GM23338 (cell line): ENCODE results near the gene STOX2. TPM values are rescaled to one million over a fixed set of nuclear protein-coding genes. Genes with fewer than 3 reads are reported as not detected.

Experiments
- ATAC-seq: fragments of 200-7000 bp; cut with Tn5 transposase; 3 replicates; pipeline ENCODE4 v1.9.1; 2020
- DNase-seq: peaks from one replicate; pipeline ENCODE4 v3.0.0-alpha.2; 2015; ENCODE audit warnings: low spot score
- H2AFZ ChIP-seq: fragments of 200-600 bp; sonication (generic); 2 replicates; pipeline ENCODE4 v1.8.0; 2016; ENCODE audit warnings: antibody characterized with exemption, mild to moderate bottlenecking, moderate library complexity
- H3F3A ChIP-seq: fragments of 200-600 bp; sonication (generic); replicated peaks from 2 replicates; pipeline ENCODE4 v1.8.0; 2017; ENCODE audit warnings: antibody characterized with exemption, mixed run types, low read depth
- H3K27ac ChIP-seq: fragments of 200-600 bp; sonication (generic); 2 replicates; pipeline ENCODE4 v1.6.1; 2016; ENCODE audit warnings: low read depth
- H3K27me3 ChIP-seq: fragments of 200-600 bp; sonication (generic); 2 replicates; pipeline ENCODE4 v1.8.0; 2016; ENCODE audit warnings: mild to moderate bottlenecking, mixed run types, moderate library complexity; ENCODE audit not compliant: insufficient read depth
- H3K36me3 ChIP-seq: fragments of 200-600 bp; sonication (generic); 2 replicates; pipeline ENCODE4 v1.8.0; 2016; ENCODE audit warnings: mild to moderate bottlenecking; ENCODE audit not compliant: insufficient read depth
- H3K4me1 ChIP-seq: fragments of 200-600 bp; sonication (generic); 2 replicates; pipeline ENCODE4 v1.8.0; 2016; ENCODE audit warnings: mild to moderate bottlenecking, moderate library complexity; ENCODE audit not compliant: insufficient read depth
- H3K4me2 ChIP-seq: fragments of 200-600 bp; sonication (generic); 2 replicates; pipeline ENCODE4 v1.7.1; 2017; ENCODE audit warnings: mixed run types
- H3K4me3 ChIP-seq: fragments of 200-600 bp; sonication (generic); 2 replicates; pipeline ENCODE4 v1.6.1; 2016; ENCODE audit warnings: mixed run types
- H3K79me2 ChIP-seq: fragments of 200-600 bp; sonication (generic); replicated peaks from 2 replicates; pipeline ENCODE4 v1.8.0; 2017; ENCODE audit warnings: mild to moderate bottlenecking; ENCODE audit not compliant: insufficient read depth
- H3K9me2 ChIP-seq: fragments of 200-600 bp; sonication (generic); 2 replicates; pipeline ENCODE4 v1.8.0; 2017; ENCODE audit not compliant: insufficient read depth
- H4K20me1 ChIP-seq: fragments of 200-600 bp; sonication (generic); replicated peaks from 2 replicates; pipeline ENCODE4 v1.8.0; 2017; ENCODE audit warnings: mild to moderate bottlenecking; ENCODE audit not compliant: insufficient read depth
- H3K27ac Mint-ChIP-seq: 2 replicates; pipeline ENCODE4 v1.8.0; 2020; ENCODE audit warnings: inconsistent platforms, mild to moderate bottlenecking, moderate library complexity, mixed read lengths
- H3K27me3 Mint-ChIP-seq: 3 replicates; pipeline ENCODE4 v1.8.0; 2022; ENCODE audit warnings: low read depth, mild to moderate bottlenecking, moderate library complexity, mixed read lengths, inconsistent platforms; ENCODE audit not compliant: insufficient read depth, poor library complexity
- H3K36me3 Mint-ChIP-seq: 3 replicates; pipeline ENCODE4 v1.8.0; 2021; ENCODE audit warnings: low read depth, mild to moderate bottlenecking, inconsistent platforms, moderate library complexity, mixed read lengths
- H3K4me1 Mint-ChIP-seq: 3 replicates; pipeline ENCODE4 v1.8.0; 2020; ENCODE audit warnings: mild to moderate bottlenecking, inconsistent platforms, mixed read lengths
- H3K4me3 Mint-ChIP-seq: 3 replicates; pipeline ENCODE4 v1.8.0; 2021; ENCODE audit warnings: moderate library complexity, mild to moderate bottlenecking, inconsistent platforms, mixed read lengths
- H3K9me3 Mint-ChIP-seq: 3 replicates; pipeline ENCODE4 v1.8.0; 2020; ENCODE audit warnings: moderate library complexity, mild to moderate bottlenecking, inconsistent platforms, mixed read lengths
- CREB1 ChIP-seq: fragments of 250-450 bp; sonication (Bioruptor Pico); IDR thresholded peaks from 2 replicates; pipeline ENCODE4 v1.5.0; 2020; ENCODE audit warnings: low read depth, mild to moderate bottlenecking, moderate library complexity
- EZH2 ChIP-seq: fragments of 200-600 bp; sonication (generic); IDR thresholded peaks from one replicate; pipeline ENCODE4 v1.8.0; 2017; ENCODE audit warnings: antibody characterized with exemption, mild to moderate bottlenecking, low read depth; ENCODE audit not compliant: unreplicated experiment
- EZH2phosphoT487 ChIP-seq: fragments of 200-600 bp; sonication (generic); IDR thresholded peaks from one replicate; pipeline ENCODE4 v1.8.1; 2018; ENCODE audit warnings: antibody characterized with exemption; ENCODE audit not compliant: unreplicated experiment
- JUNB ChIP-seq: IDR thresholded peaks from one replicate; pipeline ENCODE4 v1.6.1; 2016; ENCODE audit warnings: antibody characterized with exemption; ENCODE audit not compliant: unreplicated experiment
- NANOG ChIP-seq: IDR thresholded peaks from 2 replicates; pipeline ENCODE4 v1.6.1; 2016; ENCODE audit warnings: antibody characterized with exemption, borderline replicate concordance
- STAT1 ChIP-seq: IDR thresholded peaks from one replicate; pipeline ENCODE4 v1.6.1; 2016; ENCODE audit warnings: antibody characterized with exemption; ENCODE audit not compliant: unreplicated experiment
- ZNF114 ChIP-seq: fragments of 250-450 bp; sonication (Bioruptor Pico); IDR thresholded peaks from 2 replicates; pipeline ENCODE4 v1.5.0; 2020; ENCODE audit warnings: mild to moderate bottlenecking, moderate library complexity
- ZNF331 ChIP-seq: fragments of 250-450 bp; sonication (Bioruptor Pico); IDR thresholded peaks from 2 replicates; pipeline ENCODE4 v1.5.0; 2020; ENCODE audit warnings: low read depth, mild to moderate bottlenecking, moderate library complexity
- polyA plus RNA-seq: library from polyadenylated mRNA; unstranded; fragments of >200 nt; fragmentation: Nextera tagmentation; extraction: Ambion mirVana; gene quantifications from 2 replicates; pipeline ENCODE4 v1.2.1, GENCODE V29; 2016
- total RNA-seq: library from RNA; depleted of rRNA; stranded (reverse); fragments of >200 nt; shearing (Covaris generic); gene quantifications from 2 replicates; pipeline ENCODE4 v1.2.3, GENCODE V29; 2014
- TF ChIP-seq, protein P1 (sequence below): IDR thresholded peaks from one replicate; pipeline ENCODE4 v1.6.1; 2018; ENCODE audit warnings: antibody characterized with exemption; ENCODE audit not compliant: unreplicated experiment
- TF ChIP-seq, protein P2 (sequence below): IDR thresholded peaks from 2 replicates; pipeline ENCODE4 v1.6.1; 2016; ENCODE audit warnings: antibody characterized with exemption
- TF ChIP-seq, protein P3 (sequence below), 2 experiments: fragments of 200-600 bp in 1 of 2; sonication (generic) in 1 of 2; conservative IDR thresholded peaks; 2 replicates each; pipeline versions ENCODE4 v1.5.1 to v1.6.1; 2016 to 2017; ENCODE audit warnings: antibody characterized with exemption in 2 of 2, low read depth in 2 of 2, mild to moderate bottlenecking in 2 of 2, moderate library complexity in 1 of 2
- TF ChIP-seq, protein P4 (sequence below): fragments of 250-450 bp; sonication (Bioruptor Pico); IDR thresholded peaks from 2 replicates; pipeline ENCODE4 v1.5.0; 2020; ENCODE audit warnings: mild to moderate bottlenecking, moderate library complexity

Gene STOX2
- total and polyA plus RNA-seq, 2 experiments from 2014 or later, result 19.8 to 20.6 TPM

DNA sequence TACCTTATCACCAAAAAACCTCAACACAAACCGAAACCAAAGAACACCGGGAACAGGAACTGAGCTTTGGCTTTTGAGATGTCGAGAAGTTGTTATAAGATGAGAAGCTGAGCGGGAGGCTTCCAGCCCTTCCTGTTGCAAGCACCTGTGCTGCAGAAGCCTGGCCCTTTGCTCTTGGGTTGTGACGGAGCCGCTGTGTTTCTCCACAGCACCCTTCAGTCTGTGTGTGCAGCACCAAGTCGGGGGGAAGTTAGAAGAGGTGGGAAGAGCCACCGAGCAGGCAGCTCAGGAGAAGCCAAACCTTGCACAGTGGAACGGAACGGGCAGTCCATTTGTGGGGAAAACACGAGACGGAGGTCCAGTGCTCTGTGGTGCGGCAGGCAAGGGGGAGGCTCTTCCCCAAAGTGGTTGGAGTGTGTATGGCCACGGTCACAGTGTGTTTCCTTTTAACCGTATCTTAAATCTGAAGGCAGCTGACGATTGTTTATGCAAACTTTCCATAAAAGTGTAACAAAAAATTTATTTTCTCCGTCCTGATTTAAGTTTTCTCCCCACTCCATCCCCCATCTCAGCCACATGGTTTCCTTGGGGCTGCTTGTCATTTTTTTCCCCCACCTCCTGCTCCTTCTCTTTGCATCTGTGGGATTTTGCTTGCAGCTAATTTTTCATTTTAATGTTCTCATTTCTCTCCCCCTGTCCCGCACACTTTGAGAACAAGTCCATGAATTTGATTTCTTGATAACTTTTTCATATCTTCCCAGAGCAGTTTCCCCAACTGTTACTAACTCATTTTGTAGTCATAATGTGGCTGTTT lies 123.7 kb downstream of the STOX2 start (continued):
- TF ChIP-seq, protein P1, sequence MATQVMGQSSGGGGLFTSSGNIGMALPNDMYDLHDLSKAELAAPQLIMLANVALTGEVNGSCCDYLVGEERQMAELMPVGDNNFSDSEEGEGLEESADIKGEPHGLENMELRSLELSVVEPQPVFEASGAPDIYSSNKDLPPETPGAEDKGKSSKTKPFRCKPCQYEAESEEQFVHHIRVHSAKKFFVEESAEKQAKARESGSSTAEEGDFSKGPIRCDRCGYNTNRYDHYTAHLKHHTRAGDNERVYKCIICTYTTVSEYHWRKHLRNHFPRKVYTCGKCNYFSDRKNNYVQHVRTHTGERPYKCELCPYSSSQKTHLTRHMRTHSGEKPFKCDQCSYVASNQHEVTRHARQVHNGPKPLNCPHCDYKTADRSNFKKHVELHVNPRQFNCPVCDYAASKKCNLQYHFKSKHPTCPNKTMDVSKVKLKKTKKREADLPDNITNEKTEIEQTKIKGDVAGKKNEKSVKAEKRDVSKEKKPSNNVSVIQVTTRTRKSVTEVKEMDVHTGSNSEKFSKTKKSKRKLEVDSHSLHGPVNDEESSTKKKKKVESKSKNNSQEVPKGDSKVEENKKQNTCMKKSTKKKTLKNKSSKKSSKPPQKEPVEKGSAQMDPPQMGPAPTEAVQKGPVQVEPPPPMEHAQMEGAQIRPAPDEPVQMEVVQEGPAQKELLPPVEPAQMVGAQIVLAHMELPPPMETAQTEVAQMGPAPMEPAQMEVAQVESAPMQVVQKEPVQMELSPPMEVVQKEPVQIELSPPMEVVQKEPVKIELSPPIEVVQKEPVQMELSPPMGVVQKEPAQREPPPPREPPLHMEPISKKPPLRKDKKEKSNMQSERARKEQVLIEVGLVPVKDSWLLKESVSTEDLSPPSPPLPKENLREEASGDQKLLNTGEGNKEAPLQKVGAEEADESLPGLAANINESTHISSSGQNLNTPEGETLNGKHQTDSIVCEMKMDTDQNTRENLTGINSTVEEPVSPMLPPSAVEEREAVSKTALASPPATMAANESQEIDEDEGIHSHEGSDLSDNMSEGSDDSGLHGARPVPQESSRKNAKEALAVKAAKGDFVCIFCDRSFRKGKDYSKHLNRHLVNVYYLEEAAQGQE, result no peak
- TF ChIP-seq NANOG (no peak), STAT1 (no peak), ZNF114 (CRISPR knock-in tag) (no peak), JUNB (no peak), EZH2 (no peak), ZNF331 (CRISPR knock-in tag) (no peak), EZH2phosphoT487 (no peak)
- TF ChIP-seq, protein P2, sequence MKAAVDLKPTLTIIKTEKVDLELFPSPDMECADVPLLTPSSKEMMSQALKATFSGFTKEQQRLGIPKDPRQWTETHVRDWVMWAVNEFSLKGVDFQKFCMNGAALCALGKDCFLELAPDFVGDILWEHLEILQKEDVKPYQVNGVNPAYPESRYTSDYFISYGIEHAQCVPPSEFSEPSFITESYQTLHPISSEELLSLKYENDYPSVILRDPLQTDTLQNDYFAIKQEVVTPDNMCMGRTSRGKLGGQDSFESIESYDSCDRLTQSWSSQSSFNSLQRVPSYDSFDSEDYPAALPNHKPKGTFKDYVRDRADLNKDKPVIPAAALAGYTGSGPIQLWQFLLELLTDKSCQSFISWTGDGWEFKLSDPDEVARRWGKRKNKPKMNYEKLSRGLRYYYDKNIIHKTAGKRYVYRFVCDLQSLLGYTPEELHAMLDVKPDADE, result no peak

DNA sequence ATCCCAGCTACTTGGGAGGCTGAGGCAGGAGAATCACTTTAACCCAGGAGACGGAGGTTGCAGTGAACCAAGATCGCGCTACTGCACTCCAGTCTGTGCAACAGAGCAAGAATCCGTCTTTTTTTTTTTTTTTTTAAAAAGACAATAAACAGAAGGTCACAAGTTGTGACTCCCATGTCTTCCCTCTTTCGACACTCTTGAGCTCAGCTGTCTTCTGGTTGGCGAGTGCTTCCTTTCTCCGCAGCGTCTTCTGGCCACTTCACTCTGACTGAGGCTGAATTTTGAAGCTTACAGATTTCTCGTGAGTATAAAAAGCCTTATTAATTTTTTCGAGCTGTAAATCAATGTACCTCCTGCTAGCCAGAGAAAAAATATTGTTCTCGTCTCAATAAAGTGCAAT lies 124.9 kb downstream of the STOX2 start:
- H3K27me3 ChIP-seq, result no peaks in the 10 kb centered on the region
- no peaks in the 10 kb centered on the region for H4K20me1 ChIP-seq
- Mint-ChIP-seq H3K27ac (no peak overlapping the region), H3K36me3 (peaks cover 2% of the 10 kb centered on the region; the same call in 1 of the 3 replicates), H3K4me3 (no peak overlapping the region), H3K9me3 (no peaks in the 10 kb centered on the region), H3K4me1 (0 out of 3 replicates have a peak, but pooled peaks cover 3% of the 10 kb centered on the region), H3K27me3 (peaks cover 5% of the 10 kb centered on the region)
- H2AFZ ChIP-seq, result no peak overlapping the region
- H3K79me2 ChIP-seq, result no peaks in the 10 kb centered on the region
- peaks cover 9% of the 10 kb centered on the region; the same call in 1 of the 2 replicates for H3K9me2 ChIP-seq
- no peak for DNase-seq
- H3K4me2 ChIP-seq, result no peak overlapping the region
- H3K36me3 ChIP-seq, result no peaks in the 10 kb centered on the region
- H3K4me3 ChIP-seq, result no peak overlapping the region
- H3F3A ChIP-seq, result no peaks in the 10 kb centered on the region
- no peaks in the 10 kb centered on the region for H3K4me1 ChIP-seq
- no peak for ATAC-seq
- no peak overlapping the region for H3K27ac ChIP-seq
- TF ChIP-seq, protein P3, sequence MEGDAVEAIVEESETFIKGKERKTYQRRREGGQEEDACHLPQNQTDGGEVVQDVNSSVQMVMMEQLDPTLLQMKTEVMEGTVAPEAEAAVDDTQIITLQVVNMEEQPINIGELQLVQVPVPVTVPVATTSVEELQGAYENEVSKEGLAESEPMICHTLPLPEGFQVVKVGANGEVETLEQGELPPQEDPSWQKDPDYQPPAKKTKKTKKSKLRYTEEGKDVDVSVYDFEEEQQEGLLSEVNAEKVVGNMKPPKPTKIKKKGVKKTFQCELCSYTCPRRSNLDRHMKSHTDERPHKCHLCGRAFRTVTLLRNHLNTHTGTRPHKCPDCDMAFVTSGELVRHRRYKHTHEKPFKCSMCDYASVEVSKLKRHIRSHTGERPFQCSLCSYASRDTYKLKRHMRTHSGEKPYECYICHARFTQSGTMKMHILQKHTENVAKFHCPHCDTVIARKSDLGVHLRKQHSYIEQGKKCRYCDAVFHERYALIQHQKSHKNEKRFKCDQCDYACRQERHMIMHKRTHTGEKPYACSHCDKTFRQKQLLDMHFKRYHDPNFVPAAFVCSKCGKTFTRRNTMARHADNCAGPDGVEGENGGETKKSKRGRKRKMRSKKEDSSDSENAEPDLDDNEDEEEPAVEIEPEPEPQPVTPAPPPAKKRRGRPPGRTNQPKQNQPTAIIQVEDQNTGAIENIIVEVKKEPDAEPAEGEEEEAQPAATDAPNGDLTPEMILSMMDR (conservative IDR thresholded peaks at IDR 0.05; ENCODE audit: low read depth in 2 of 2), result no peak
- TF ChIP-seq, protein P4, sequence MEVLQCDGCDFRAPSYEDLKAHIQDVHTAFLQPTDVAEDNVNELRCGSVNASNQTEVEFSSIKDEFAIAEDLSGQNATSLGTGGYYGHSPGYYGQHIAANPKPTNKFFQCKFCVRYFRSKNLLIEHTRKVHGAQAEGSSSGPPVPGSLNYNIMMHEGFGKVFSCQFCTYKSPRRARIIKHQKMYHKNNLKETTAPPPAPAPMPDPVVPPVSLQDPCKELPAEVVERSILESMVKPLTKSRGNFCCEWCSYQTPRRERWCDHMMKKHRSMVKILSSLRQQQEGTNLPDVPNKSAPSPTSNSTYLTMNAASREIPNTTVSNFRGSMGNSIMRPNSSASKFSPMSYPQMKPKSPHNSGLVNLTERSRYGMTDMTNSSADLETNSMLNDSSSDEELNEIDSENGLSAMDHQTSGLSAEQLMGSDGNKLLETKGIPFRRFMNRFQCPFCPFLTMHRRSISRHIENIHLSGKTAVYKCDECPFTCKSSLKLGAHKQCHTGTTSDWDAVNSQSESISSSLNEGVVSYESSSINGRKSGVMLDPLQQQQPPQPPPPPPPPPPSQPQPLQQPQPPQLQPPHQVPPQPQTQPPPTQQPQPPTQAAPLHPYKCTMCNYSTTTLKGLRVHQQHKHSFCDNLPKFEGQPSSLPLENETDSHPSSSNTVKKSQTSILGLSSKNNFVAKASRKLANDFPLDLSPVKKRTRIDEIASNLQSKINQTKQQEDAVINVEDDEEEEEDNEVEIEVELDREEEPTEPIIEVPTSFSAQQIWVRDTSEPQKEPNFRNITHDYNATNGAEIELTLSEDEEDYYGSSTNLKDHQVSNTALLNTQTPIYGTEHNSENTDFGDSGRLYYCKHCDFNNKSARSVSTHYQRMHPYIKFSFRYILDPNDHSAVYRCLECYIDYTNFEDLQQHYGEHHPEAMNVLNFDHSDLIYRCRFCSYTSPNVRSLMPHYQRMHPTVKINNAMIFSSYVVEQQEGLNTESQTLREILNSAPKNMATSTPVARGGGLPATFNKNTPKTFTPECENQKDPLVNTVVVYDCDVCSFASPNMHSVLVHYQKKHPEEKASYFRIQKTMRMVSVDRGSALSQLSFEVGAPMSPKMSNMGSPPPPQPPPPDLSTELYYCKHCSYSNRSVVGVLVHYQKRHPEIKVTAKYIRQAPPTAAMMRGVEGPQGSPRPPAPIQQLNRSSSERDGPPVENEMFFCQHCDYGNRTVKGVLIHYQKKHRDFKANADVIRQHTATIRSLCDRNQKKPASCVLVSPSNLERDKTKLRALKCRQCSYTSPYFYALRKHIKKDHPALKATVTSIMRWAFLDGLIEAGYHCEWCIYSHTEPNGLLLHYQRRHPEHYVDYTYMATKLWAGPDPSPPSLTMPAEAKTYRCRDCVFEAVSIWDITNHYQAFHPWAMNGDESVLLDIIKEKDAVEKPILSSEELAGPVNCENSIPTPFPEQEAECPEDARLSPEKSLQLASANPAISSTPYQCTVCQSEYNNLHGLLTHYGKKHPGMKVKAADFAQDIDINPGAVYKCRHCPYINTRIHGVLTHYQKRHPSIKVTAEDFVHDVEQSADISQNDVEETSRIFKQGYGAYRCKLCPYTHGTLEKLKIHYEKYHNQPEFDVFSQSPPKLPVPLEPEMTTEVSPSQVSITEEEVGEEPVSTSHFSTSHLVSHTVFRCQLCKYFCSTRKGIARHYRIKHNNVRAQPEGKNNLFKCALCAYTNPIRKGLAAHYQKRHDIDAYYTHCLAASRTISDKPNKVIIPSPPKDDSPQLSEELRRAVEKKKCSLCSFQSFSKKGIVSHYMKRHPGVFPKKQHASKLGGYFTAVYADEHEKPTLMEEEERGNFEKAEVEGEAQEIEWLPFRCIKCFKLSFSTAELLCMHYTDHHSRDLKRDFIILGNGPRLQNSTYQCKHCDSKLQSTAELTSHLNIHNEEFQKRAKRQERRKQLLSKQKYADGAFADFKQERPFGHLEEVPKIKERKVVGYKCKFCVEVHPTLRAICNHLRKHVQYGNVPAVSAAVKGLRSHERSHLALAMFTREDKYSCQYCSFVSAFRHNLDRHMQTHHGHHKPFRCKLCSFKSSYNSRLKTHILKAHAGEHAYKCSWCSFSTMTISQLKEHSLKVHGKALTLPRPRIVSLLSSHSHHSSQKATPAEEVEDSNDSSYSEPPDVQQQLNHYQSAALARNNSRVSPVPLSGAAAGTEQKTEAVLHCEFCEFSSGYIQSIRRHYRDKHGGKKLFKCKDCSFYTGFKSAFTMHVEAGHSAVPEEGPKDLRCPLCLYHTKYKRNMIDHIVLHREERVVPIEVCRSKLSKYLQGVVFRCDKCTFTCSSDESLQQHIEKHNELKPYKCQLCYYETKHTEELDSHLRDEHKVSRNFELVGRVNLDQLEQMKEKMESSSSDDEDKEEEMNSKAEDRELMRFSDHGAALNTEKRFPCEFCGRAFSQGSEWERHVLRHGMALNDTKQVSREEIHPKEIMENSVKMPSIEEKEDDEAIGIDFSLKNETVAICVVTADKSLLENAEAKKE (CRISPR knock-in tag), result no peak
- TF ChIP-seq EZH2, result no peak
- TF ChIP-seq ZNF331 (CRISPR knock-in tag), result no peak
- TF ChIP-seq CREB1 (CRISPR knock-in tag), result no peak
